RWPE2 (cell line): ENCODE measurements around the gene RNF166.

Experiments used
- ATAC-seq: fragments of 200-7000 bp; cut with Tn5 transposase; 3 replicates; pipeline ENCODE4 v1.9.1; 2021; ENCODE audit warnings: low read depth
- DNase-seq: peaks from one replicate; pipeline ENCODE4 v3.0.0-alpha.2; 2020; ENCODE audit warnings: low spot score
- H3K27ac ChIP-seq: fragments of 450-650 bp; 2 replicates; pipeline ENCODE4 v1.5.1; 2017; ENCODE audit warnings: mild to moderate bottlenecking; ENCODE audit not compliant: poor library complexity, severe bottlenecking
- H3K27me3 ChIP-seq: fragments of 250-450 bp; sonication (Bioruptor Pico); 2 replicates; pipeline ENCODE4 v1.5.1; 2021; ENCODE audit warnings: mild to moderate bottlenecking, moderate library complexity; ENCODE audit not compliant: insufficient read depth, poor library complexity, severe bottlenecking
- H3K36me3 ChIP-seq: fragments of 250-450 bp; sonication (Bioruptor Pico); 2 replicates; pipeline ENCODE4 v1.5.1; 2020; ENCODE audit warnings: low read depth, mild to moderate bottlenecking, moderate library complexity
- H3K4me1 ChIP-seq: fragments of 250-450 bp; sonication (Bioruptor Pico); 2 replicates; pipeline ENCODE4 v1.5.1; 2021; ENCODE audit warnings: mild to moderate bottlenecking, moderate library complexity; ENCODE audit not compliant: insufficient read depth, poor library complexity, severe bottlenecking
- H3K4me3 ChIP-seq: fragments of 250-450 bp; sonication (Bioruptor Pico); 2 replicates; pipeline ENCODE4 v1.5.1; 2021; ENCODE audit warnings: mild to moderate bottlenecking, moderate library complexity; ENCODE audit not compliant: severe bottlenecking
- H3K9me3 ChIP-seq: fragments of 250-450 bp; sonication (Bioruptor Pico); 2 replicates; pipeline ENCODE4 v1.5.1; 2021; ENCODE audit warnings: mild to moderate bottlenecking, moderate library complexity; ENCODE audit not compliant: severe bottlenecking
- TF ChIP-seq, protein P1 (sequence below): fragments of 450-650 bp; IDR thresholded peaks from one replicate; pipeline ENCODE4 v1.5.1; 2017; ENCODE audit warnings: mild to moderate bottlenecking, moderate library complexity; ENCODE audit not compliant: poor library complexity, severe bottlenecking

RNF166 gene

DNA sequence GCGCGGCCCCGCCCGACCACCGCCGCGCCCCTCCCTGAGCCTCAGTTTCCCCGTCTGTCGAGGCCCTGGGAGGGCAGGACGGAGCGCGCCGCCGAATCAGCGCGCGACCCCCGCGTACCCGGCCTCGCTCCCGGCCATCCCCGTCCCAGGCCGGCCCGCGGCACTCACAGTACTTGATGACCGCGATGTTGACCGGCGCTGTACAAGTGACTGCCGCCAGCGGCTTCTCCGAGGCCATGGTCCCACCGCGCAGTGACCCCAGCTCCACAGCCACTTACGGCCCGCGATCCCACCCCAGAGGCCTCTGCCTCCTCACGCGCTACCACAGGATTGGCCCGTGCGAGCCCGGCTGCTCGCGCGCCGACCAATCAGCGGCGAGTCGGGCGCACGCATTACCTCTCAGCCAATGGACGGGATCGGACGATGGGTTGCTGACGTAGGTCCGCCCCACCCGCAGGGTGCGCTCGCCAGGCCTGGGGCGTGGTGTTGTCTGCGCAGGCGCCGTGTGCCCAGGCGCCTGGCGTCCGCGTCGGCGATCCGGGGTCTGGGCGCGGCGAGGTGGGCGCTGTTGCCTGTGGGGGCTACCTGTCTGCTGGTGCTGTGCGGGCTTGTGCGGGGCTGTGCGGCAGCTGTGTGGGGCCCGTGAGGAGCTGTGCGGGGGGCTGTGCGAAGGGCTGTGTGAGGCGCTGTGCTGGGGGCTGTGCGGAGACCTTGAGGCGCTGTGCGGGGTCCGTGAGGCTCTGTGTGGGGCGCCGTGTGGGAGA is 43.2 kb downstream of the RNF166 start, which contains the start of gene MVD:
TSS of gene MVD (minus strand) at position 249 of the 764 bp plus-strand sequence. CDS start at position 238, 11 bp downstream.
- Histone ChIP-seq H3K9me3 (no peaks in the 10 kb centered on the region), H3K4me3 (peak within 1 kb of the TSS; percentile 92), H3K36me3 (peaks cover 40% of the 10 kb centered on the region), H3K27ac (peak within 1 kb of the TSS; percentile 79), H3K4me1 (peaks cover 7% of the 10 kb centered on the region), H3K27me3 (no peaks in the 10 kb centered on the region)
- TF ChIP-seq, protein P1, sequence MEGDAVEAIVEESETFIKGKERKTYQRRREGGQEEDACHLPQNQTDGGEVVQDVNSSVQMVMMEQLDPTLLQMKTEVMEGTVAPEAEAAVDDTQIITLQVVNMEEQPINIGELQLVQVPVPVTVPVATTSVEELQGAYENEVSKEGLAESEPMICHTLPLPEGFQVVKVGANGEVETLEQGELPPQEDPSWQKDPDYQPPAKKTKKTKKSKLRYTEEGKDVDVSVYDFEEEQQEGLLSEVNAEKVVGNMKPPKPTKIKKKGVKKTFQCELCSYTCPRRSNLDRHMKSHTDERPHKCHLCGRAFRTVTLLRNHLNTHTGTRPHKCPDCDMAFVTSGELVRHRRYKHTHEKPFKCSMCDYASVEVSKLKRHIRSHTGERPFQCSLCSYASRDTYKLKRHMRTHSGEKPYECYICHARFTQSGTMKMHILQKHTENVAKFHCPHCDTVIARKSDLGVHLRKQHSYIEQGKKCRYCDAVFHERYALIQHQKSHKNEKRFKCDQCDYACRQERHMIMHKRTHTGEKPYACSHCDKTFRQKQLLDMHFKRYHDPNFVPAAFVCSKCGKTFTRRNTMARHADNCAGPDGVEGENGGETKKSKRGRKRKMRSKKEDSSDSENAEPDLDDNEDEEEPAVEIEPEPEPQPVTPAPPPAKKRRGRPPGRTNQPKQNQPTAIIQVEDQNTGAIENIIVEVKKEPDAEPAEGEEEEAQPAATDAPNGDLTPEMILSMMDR = no peak
- DNase-seq (peak; percentile 98), ATAC-seq (peak; percentile 98)

DNA sequence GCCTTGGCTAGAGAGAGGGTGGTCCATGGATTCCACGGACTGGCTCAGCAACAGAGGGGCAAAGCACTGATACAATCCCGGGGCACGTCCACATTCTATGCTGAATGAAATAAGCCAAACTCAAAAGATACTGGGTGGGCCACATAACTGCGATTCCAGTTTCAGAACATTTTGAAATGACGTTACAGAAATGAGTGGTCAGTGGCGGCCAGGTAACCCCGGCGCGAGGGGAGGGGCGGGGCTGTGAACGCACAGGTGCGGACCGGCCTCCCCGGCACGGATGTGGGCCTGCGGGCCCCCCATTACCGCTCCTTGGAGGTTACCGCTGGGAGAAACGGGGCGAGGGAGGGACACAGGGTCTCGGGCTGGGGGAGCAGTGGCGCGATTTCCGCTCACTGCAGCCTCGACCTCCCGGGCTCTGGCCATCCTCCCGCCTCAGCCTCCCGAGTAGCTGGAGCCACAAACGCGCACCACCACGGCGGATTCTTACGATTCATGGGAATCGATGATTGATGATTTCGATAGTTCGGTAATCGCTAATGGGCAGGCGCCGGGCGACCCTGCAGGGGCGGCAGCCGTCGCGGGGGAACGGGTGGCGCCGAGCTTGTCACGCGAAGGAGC is 43.9 kb downstream of the RNF166 start:
- Histone ChIP-seq H3K27me3 (no peaks in the 10 kb centered on the region), H3K27ac (peak overlapping the region; percentile 79), H3K36me3 (peaks cover 47% of the 10 kb centered on the region), H3K4me1 (peaks cover 7% of the 10 kb centered on the region), H3K4me3 (peak overlapping the region; percentile 92), H3K9me3 (no peaks in the 10 kb centered on the region)
- TF ChIP-seq, protein P1 = no peak
- DNase-seq = no peak
- ATAC-seq = no peak

DNA sequence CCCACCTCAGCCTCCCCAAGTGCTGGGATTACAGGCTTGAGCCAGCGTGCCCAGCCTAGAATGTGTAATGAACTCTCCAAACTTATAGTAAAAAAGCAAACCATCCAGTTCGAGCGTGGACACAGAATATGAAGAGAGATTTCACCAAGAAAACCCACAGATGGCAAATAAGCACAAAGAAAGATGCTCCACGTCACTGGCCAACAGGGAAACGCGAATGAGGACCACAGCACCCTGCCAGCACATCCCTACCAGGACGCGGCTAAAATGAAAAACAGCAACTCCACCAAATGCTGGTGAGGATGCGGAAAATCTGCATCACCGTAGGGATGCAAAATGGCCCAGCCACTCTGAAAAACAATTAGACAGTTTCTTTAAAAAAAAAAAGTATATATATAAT is 44.7 kb downstream of the RNF166 start:
- no peak overlapping the region for H3K4me3 ChIP-seq

DNA sequence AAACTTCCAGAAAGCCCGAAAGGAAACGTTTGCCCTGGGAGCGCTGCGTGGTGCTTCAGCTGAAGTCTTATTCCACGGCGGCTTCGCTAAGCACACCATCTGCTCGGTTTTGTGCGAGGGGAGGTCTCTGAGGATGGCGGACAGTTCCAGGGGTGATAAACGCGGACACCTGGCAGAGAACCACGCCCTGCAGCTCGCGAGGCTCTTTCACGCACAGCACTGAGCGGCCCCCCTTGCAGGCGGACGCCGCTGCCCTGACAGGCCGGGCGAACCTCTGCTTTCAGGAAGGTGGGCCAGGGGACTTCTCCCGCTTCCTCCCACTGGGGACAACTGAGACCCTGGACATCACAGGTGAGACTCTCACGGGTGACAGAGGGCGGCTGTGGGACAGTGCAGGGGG is 47.0 kb downstream of the RNF166 start:
- TF ChIP-seq, protein P1 = no peak
- ATAC-seq (no peak), DNase-seq (no peak)
- no peak overlapping the region for H3K27ac ChIP-seq
- no peaks in the 10 kb centered on the region for H3K9me3 ChIP-seq
- H3K4me1 ChIP-seq = peaks cover 7% of the 10 kb centered on the region
- H3K4me3 ChIP-seq = no peak overlapping the region
- H3K27me3 ChIP-seq = no peaks in the 10 kb centered on the region
- H3K36me3 ChIP-seq = peaks cover 68% of the 10 kb centered on the region

More for the DNA sequence above, 44.7 kb downstream of the RNF166 start:
- TF ChIP-seq, protein P1 = no peak
- no peak for ATAC-seq
- Histone ChIP-seq H3K4me1 (peaks cover 7% of the 10 kb centered on the region), H3K9me3 (no peaks in the 10 kb centered on the region), H3K27me3 (no peaks in the 10 kb centered on the region), H3K27ac (peak overlapping the region; percentile 79), H3K36me3 (peaks cover 55% of the 10 kb centered on the region)
- no peak for DNase-seq
